Panc1 (cell line): ENCODE data around the gene DCAKD. TPM values are rescaled to one million over a fixed set of nuclear protein-coding genes. Genes with fewer than 3 reads are reported as not detected.

ENCODE experiments used
- ATAC-seq: fragments of 200-7000 bp; cut with Tn5 transposase; 2 replicates; pipeline ENCODE4 v1.9.1; 2020; ENCODE audit warnings: mild to moderate bottlenecking, moderate library complexity
- BruUV-seq: library from RNA; stranded (reverse); fragments of 400-500 nt; replicated peaks from 2 replicates; lab custom pipeline; 2021; lab: Mats Ljungman, UMichigan
- CTCF ChIA-PET: fragments of 300-600 bp; sonication (Branson Sonifier 250); formaldehyde crosslinking; loops from one replicate; lab custom pipeline; 2022; ENCODE audit warnings: antibody characterized with exemption; lab: Charles Lee
- POLR2A ChIA-PET: fragments of 300-600 bp; sonication (Branson Sonifier 250); formaldehyde crosslinking; loops from one replicate; lab custom pipeline; 2022; ENCODE audit warnings: antibody characterized with exemption; lab: Charles Lee
- DNase-seq: peaks from one replicate; pipeline ENCODE4 v3.0.0-alpha.2; 2010; ENCODE audit warnings: low read depth, low spot score
- H3K27ac ChIP-seq: 2 replicates; pipeline ENCODE4 v1.5.1; 2011; ENCODE audit warnings: mild to moderate bottlenecking, low read length, inconsistent platforms
- H3K27me3 ChIP-seq: fragments of 200-500 bp; sonication (Bioruptor generic); 2 replicates; pipeline ENCODE4 v1.6.0; 2014; ENCODE audit warnings: low read length, inconsistent platforms; ENCODE audit not compliant: control insufficient read depth, insufficient read depth
- H3K36me3 ChIP-seq: fragments of 200-500 bp; sonication (Bioruptor generic); 2 replicates; pipeline ENCODE4 v1.5.1; 2014; ENCODE audit warnings: inconsistent platforms, mild to moderate bottlenecking, low read length, moderate library complexity; ENCODE audit not compliant: control insufficient read depth, insufficient read depth
- H3K4me1 ChIP-seq: 2 replicates; pipeline ENCODE4 v1.5.1; 2011; ENCODE audit warnings: inconsistent platforms, mild to moderate bottlenecking, low read length, moderate library complexity; ENCODE audit not compliant: control insufficient read depth, insufficient read depth
- H3K4me3 ChIP-seq, 2 experiments: 2 replicates each; pipeline ENCODE4 v1.5.1; 2011 to 2012; ENCODE audit warnings: low read depth in 2 of 2, low read length in 2 of 2, mild to moderate bottlenecking in 2 of 2, inconsistent platforms in 1 of 2, moderate library complexity in 1 of 2
- H3K9me3 ChIP-seq: fragments of 200-500 bp; sonication (Bioruptor generic); 2 replicates; pipeline ENCODE4 v1.5.1; 2014; ENCODE audit warnings: low read depth, mild to moderate bottlenecking, inconsistent platforms, low read length, moderate library complexity; ENCODE audit not compliant: control insufficient read depth, insufficient read depth
- POLR2AphosphoS5 ChIP-seq: IDR thresholded peaks from 2 replicates; pipeline ENCODE4 v1.6.1; 2012; ENCODE audit warnings: mild to moderate bottlenecking, low read depth, low read length, moderate library complexity
- SIN3A ChIP-seq: IDR thresholded peaks from 2 replicates; pipeline ENCODE4 v1.6.1; 2012; ENCODE audit warnings: low read depth, mild to moderate bottlenecking, low read length, moderate library complexity, borderline replicate concordance; ENCODE audit not compliant: insufficient read depth
- TCF7L2 ChIP-seq: IDR thresholded peaks from 2 replicates; pipeline ENCODE4 v1.6.1; 2011; ENCODE audit warnings: mild to moderate bottlenecking, low read depth, low read length, inconsistent platforms
- in situ Hi-C: cut with HindIII; loops from 2 replicates; pipeline ENCODE4 v1.10.0; 2016; ENCODE audit warnings: low sequenced_read_pairs, low pct_unique_long_range_greater_than_20kb
- intact Hi-C: fragments of 100-400 bp; cut with micrococcal nuclease; formaldehyde crosslinking; loops from one replicate; pipeline ENCODE4 v1.10.0; 2022; ENCODE audit not compliant: unreplicated experiment
- total RNA-seq: library from RNA; stranded (reverse); gene quantifications from one replicate; pipeline ENCODE4 v1.2.1, GENCODE V29; 2021; ENCODE audit not compliant: unreplicated experiment
- TF ChIP-seq, protein P1 (sequence below), 2 experiments: IDR thresholded peaks; 2 replicates each; pipeline ENCODE4 v1.6.1; 2011 to 2012; ENCODE audit warnings: low read depth in 2 of 2, control low read depth in 1 of 2, low read length in 1 of 2, mild to moderate bottlenecking in 1 of 2, moderate library complexity in 1 of 2; ENCODE audit not compliant: insufficient read depth in 1 of 2
- TF ChIP-seq, protein P2 (sequence below): fragments of 450-650 bp; IDR thresholded peaks from 2 replicates; pipeline ENCODE4 v1.5.1; 2017; ENCODE audit warnings: mild to moderate bottlenecking

The DCAKD gene
- total RNA-seq, 1 experiment from 2014 or later, result 24.3 TPM

DNA sequence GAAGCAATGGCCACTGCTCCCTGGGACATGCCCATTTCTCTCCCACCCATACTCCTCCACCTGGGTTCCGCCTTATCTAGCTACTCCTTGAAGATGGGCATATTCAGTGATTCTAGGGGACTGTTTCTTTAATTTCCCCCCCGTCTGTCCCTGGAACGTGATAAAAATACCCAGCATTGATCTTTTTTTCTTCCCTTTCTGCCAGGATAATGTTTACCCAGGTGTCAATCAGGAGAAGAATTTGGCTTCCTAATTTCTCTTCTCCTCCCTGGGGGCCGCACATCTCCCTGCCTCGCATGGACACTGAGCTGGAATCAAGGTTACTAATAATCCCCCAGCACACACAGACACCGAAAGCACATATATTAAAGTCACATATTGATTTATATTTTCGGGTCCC, 35.2 kb downstream of the DCAKD start:
- in situ Hi-C loops (no loop called here), intact Hi-C loops (no loop called here)
- DNase-seq, result no peak
- Histone ChIP-seq H3K4me1 (peaks cover 15% of the 10 kb centered on the region), H3K9me3 (no peaks in the 10 kb centered on the region), H3K27me3 (no peaks in the 10 kb centered on the region), H3K27ac (no peak overlapping the region), H3K36me3 (no peaks in the 10 kb centered on the region), H3K4me3 (no peak overlapping the region)
- TF ChIP-seq, protein P1, sequence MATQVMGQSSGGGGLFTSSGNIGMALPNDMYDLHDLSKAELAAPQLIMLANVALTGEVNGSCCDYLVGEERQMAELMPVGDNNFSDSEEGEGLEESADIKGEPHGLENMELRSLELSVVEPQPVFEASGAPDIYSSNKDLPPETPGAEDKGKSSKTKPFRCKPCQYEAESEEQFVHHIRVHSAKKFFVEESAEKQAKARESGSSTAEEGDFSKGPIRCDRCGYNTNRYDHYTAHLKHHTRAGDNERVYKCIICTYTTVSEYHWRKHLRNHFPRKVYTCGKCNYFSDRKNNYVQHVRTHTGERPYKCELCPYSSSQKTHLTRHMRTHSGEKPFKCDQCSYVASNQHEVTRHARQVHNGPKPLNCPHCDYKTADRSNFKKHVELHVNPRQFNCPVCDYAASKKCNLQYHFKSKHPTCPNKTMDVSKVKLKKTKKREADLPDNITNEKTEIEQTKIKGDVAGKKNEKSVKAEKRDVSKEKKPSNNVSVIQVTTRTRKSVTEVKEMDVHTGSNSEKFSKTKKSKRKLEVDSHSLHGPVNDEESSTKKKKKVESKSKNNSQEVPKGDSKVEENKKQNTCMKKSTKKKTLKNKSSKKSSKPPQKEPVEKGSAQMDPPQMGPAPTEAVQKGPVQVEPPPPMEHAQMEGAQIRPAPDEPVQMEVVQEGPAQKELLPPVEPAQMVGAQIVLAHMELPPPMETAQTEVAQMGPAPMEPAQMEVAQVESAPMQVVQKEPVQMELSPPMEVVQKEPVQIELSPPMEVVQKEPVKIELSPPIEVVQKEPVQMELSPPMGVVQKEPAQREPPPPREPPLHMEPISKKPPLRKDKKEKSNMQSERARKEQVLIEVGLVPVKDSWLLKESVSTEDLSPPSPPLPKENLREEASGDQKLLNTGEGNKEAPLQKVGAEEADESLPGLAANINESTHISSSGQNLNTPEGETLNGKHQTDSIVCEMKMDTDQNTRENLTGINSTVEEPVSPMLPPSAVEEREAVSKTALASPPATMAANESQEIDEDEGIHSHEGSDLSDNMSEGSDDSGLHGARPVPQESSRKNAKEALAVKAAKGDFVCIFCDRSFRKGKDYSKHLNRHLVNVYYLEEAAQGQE (IDR thresholded peaks at IDR 0.05; ENCODE audit: insufficient read depth in 1 of 2, low read depth in 2 of 2, low read length in 1 of 2), result no peak
- TF ChIP-seq SIN3A (no peak), POLR2AphosphoS5 (no peak), TCF7L2 (no peak)
- TF ChIP-seq, protein P2, sequence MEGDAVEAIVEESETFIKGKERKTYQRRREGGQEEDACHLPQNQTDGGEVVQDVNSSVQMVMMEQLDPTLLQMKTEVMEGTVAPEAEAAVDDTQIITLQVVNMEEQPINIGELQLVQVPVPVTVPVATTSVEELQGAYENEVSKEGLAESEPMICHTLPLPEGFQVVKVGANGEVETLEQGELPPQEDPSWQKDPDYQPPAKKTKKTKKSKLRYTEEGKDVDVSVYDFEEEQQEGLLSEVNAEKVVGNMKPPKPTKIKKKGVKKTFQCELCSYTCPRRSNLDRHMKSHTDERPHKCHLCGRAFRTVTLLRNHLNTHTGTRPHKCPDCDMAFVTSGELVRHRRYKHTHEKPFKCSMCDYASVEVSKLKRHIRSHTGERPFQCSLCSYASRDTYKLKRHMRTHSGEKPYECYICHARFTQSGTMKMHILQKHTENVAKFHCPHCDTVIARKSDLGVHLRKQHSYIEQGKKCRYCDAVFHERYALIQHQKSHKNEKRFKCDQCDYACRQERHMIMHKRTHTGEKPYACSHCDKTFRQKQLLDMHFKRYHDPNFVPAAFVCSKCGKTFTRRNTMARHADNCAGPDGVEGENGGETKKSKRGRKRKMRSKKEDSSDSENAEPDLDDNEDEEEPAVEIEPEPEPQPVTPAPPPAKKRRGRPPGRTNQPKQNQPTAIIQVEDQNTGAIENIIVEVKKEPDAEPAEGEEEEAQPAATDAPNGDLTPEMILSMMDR, result no peak
- ATAC-seq, result no peak
- no TSS peak for BruUV-seq
- CTCF ChIA-PET, result no interaction called here
- POLR2A ChIA-PET, result no interaction called here

DNA sequence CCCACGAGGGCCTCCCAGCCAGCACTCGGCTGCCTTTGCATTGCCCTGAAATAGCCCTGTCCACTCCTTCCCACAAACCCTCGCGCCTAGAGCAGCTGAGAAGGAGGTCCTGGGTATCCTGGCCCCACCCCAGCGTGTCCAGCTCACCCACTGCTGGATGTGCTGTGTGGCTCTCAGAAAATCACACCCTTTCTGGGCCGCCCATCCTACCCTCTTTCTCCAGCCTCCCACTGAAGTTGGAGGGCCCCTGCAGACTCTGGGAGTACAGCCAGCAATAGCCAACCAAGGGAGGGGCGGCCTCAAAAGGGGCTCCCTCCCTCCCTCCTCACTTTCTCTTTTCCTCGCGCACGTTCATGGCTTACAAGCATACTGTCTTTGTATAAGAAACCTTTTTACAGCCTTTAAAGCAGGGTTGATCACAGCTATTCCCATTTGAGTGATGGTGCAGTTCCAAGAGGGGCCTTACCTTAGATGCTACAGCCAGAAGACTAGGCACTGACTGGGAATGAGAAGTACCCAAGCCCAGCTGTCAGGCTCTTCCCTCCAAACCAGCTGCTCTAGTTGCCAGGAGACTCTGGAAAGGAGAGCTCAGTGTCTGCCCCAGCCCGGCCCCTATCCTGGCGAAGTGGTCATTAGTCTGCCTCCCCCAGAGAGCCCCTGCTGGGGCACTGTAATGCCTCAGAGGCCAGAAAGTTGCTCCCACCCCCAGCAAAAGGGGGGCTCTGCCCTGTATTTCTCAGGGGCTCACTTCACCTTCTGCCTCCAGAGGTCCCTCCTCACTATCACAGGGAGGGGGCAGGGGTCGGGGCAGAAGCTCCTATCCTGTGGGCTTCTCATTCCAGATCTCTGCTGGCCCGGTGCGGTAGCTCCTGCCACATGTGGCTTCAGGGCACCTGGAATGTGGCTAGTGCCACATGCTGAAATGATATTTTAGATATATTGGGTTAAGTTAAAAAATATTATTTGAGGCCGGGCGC, 38.1 kb downstream of the DCAKD start:
- in situ Hi-C loops (no loop called here), intact Hi-C loops (no loop called here)
- DNase-seq, result no peak
- peaks cover 7% of the 10 kb centered on the region for H3K4me1 ChIP-seq
- no peak overlapping the region for H3K27ac ChIP-seq
- CTCF ChIA-PET, result interaction anchor here (1.2 kb wide), 1 partner anchor 93 kb away, joined by 3 read pairs; no protein-coding TSS in a partner anchor
- 0 out of 2 replicates have a peak, but pooled peaks have one; percentile 10 for ATAC-seq
- H3K27me3 ChIP-seq, result no peaks in the 10 kb centered on the region
- no peaks in the 10 kb centered on the region for H3K36me3 ChIP-seq
- BruUV-seq, result no TSS peak
- no peak for TF ChIP-seq SIN3A
- TF ChIP-seq, protein P1 (IDR thresholded peaks at IDR 0.05; ENCODE audit: insufficient read depth in 1 of 2, low read depth in 2 of 2, low read length in 1 of 2), result no peak
- no peak for TF ChIP-seq POLR2AphosphoS5
- TF ChIP-seq TCF7L2, result no peak
- TF ChIP-seq, protein P2, result no peak
- H3K9me3 ChIP-seq, result no peaks in the 10 kb centered on the region
- H3K4me3 ChIP-seq, result no peak overlapping the region
- POLR2A ChIA-PET, result interaction anchor here (0.6 kb wide), 1 partner anchor 45 kb away, joined by 3 read pairs; no protein-coding TSS in a partner anchor
